Sigmoid colon (tissue), 7 donors: ENCODE measurements around the gene WDR53. TPM values are rescaled to one million over a fixed set of nuclear protein-coding genes. Genes with fewer than 3 reads are reported as not detected.
"Not testable (repeated sequence)": the region's sequence is repeated elsewhere in the genome, so short reads cannot be mapped to it uniquely, and the experiment has no call there.

Experiments
- DNase-seq: peaks from one replicate; pipeline ENCODE4 v3.0.0-alpha.2; 2019
- H3K27ac ChIP-seq, 4 donors: fragments of 200-600 bp; sonication (generic); one replicate each; pipeline ENCODE4 v1.5.1; 2016 to 2019; ENCODE audit warnings: mild to moderate bottlenecking in 1 of 4
- H3K27me3 ChIP-seq, 3 donors: fragments of 200-600 bp; sonication (generic); one replicate each; pipeline ENCODE4 v1.5.1; 2019; ENCODE audit warnings: mild to moderate bottlenecking in 1 of 3
- H3K36me3 ChIP-seq, 4 donors: fragments of 200-600 bp; sonication (generic); one replicate each; pipeline ENCODE4 v1.5.1; 2016 to 2019
- H3K4me1 ChIP-seq, 4 donors: fragments of 200-600 bp; sonication (generic); one replicate each; pipeline ENCODE4 v1.5.1; 2017 to 2019
- H3K4me3 ChIP-seq, 4 donors: fragments of 200-600 bp; sonication (generic); one replicate each; pipeline ENCODE4 v1.5.1; 2017 to 2019; ENCODE audit warnings: mild to moderate bottlenecking in 2 of 4, moderate library complexity in 1 of 4
- H3K9me3 ChIP-seq, 4 donors: fragments of 200-600 bp in 3 of 4; sonication (generic) in 3 of 4; one replicate each; pipeline versions ENCODE4 v1.5.1 to v1.6.1; 2013 to 2019
- CTCF ChIP-seq, 4 experiments: fragments of 450-650 bp in 3 of 4; fragments of 200-600 bp in 1 of 4; IDR thresholded peaks; one replicate each; pipeline ENCODE4 v1.5.1; 2016 to 2019; ENCODE audit warnings: antibody characterized with exemption in 4 of 4, mild to moderate bottlenecking in 3 of 4, moderate library complexity in 2 of 4
- EP300 ChIP-seq, 4 donors: sonication (generic); formaldehyde crosslinking; IDR thresholded peaks; one replicate each; pipeline ENCODE4 v1.6.1; 2017; ENCODE audit warnings: antibody characterized with exemption in 4 of 4
- POLR2A ChIP-seq, 2 donors: fragments of 450-650 bp; IDR thresholded peaks; one replicate each; pipeline ENCODE4 v1.6.1; 2016; ENCODE audit warnings: antibody characterized with exemption in 2 of 2, mild to moderate bottlenecking in 2 of 2, moderate library complexity in 2 of 2
- POLR2AphosphoS5 ChIP-seq, 4 donors: sonication (generic); formaldehyde crosslinking; IDR thresholded peaks; one replicate each; pipeline ENCODE4 v1.6.1; 2017; ENCODE audit warnings: antibody characterized with exemption in 4 of 4
- WGBS, 2 donors: extraction: QIAGEN DNeasy Blood & Tissue Kit; methylation state at CpG; one replicate each; pipeline ENCODE4 v1.1.7; 2013; 5-methylcytosine and 5-hydroxymethylcytosine counted together
- intact Hi-C: fragments of 100-400 bp; cut with DNase I; formaldehyde crosslinking; loops from one replicate; pipeline ENCODE4 v1.15.1; 2023
- polyA plus RNA-seq, 3 donors: library from polyadenylated mRNA; stranded (reverse); fragments of 200-250 nt; gene quantifications; one replicate each; pipeline ENCODE4 v1.2.3, GENCODE V29; 2013
- total RNA-seq, 4 donors: library from RNA; depleted of rRNA; stranded (reverse); fragments of >200 nt; gene quantifications; one replicate each; pipeline ENCODE4 v1.1.0, GENCODE V29; 2016
- donor health status: healthy with polysubstance abuse.
- donor health status: Bipolar disorder and iron deficiency.
- donor health status: healthy.

WDR53 gene
- total and polyA plus RNA-seq, 7 donors: 2.9 to 11.4 (median 6.2) TPM

DNA sequence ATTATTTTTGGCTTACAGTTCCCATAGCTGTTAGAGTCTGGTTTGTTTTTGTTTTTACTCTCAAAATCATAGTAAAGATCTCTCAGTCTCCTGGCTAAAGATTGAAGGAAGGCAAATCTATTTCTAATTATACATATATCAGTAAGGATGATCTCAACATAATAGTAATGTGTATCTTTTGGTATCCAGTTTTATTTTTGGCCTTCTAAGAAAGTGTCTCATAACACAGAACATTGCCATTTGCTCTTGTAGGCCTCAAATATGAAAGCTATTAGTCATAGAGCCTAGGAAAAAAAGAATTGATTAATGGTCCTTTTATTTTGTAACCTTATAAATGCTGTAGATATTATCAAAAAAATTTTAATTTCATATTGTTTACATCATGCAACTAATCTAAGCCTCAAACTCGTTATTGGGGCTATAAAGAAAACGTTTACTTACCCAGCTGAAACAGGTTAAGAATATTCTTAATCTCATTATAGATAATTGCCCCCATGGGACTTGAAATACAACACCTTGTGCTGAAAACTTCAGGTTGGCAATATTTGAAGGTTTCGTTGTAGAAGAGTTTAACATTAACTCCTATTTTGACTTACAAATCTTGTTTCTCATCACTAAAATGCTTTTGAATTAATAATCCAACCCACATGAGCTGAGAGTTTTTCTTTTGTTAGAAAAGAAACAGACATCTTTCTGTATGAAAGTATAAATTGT is 16.8 kb upstream of the WDR53 start:
- TF ChIP-seq POLR2A (IDR thresholded peaks at IDR 0.05) (no peak), POLR2AphosphoS5 (IDR thresholded peaks at IDR 0.05) (no peak), CTCF (IDR thresholded peaks at IDR 0.05) (no peak), EP300 (IDR thresholded peaks at IDR 0.05) (no peak)
- H3K4me1 ChIP-seq: no peaks in the 10 kb centered on the region
- no peak overlapping the region for H3K4me3 ChIP-seq
- no peaks in the 10 kb centered on the region for H3K27me3 ChIP-seq
- H3K9me3 ChIP-seq: no peaks in the 10 kb centered on the region
- intact Hi-C loops: no loop called here
- no peak for DNase-seq
- H3K27ac ChIP-seq: no peak overlapping the region
- H3K36me3 ChIP-seq: peaks cover 0 to 48% (median 1%) of the 10 kb centered on the region in 4 donors
- WGBS, 2 donors: 66 to 84% methylated on average over 3 of the region's 3 CpGs

DNA sequence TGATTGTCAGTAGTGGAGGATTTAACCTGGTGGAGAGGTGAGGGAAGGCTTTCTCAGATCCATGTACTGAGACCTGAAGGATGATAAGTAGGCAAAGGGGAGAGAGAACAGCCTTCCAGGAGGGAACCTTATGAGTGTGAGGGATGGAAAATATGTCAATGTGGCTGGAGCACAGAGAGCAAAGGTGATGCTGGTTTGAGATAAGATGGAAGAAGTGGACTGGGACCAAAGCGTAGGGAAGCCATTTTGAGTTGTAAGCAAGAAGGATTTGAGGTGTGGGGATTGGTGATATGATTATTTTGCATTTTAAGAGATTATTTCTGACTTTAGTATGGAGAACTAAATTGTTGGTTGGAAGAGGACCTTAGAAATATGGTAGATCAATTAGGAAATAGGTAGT is 4.0 kb upstream of the WDR53 start:
- intact Hi-C loops: no loop called here
- peaks cover 0 to 26% (median 21%) of the 10 kb centered on the region in 4 donors for H3K4me1 ChIP-seq

GRCh38 chr3:196570332-196570731 is 2.0 kb upstream of the WDR53 start:
- 87 to 93% methylated on average over 13 of the region's 13 CpGs for WGBS, 2 donors
- H3K4me3 ChIP-seq, H3K27me3 ChIP-seq, DNase-seq, H3K36me3 ChIP-seq, H3K27ac ChIP-seq, H3K9me3 ChIP-seq, intact Hi-C loops: not testable (repeated sequence)
- peaks cover 0 to 29% (median 27%) of the 10 kb centered on the region in 4 donors for H3K4me1 ChIP-seq

More for the DNA sequence above, 4.0 kb upstream of the WDR53 start:
- no peaks in the 10 kb centered on the region for H3K9me3 ChIP-seq
- H3K27ac ChIP-seq: no peak overlapping the region
- no peak for TF ChIP-seq EP300 (IDR thresholded peaks at IDR 0.05)
- no peak for TF ChIP-seq POLR2AphosphoS5 (IDR thresholded peaks at IDR 0.05)
- TF ChIP-seq CTCF (IDR thresholded peaks at IDR 0.05): no peak
- TF ChIP-seq POLR2A (IDR thresholded peaks at IDR 0.05): no peak
- peaks cover 0 to 2% (median 0%) of the 10 kb centered on the region in 4 donors for H3K36me3 ChIP-seq
- 0 to 55% methylated on average over 1 of the region's 1 CpG for WGBS, 2 donors
- no peak for DNase-seq
- H3K27me3 ChIP-seq: no peaks in the 10 kb centered on the region
- H3K4me3 ChIP-seq: no peak overlapping the region

DNA sequence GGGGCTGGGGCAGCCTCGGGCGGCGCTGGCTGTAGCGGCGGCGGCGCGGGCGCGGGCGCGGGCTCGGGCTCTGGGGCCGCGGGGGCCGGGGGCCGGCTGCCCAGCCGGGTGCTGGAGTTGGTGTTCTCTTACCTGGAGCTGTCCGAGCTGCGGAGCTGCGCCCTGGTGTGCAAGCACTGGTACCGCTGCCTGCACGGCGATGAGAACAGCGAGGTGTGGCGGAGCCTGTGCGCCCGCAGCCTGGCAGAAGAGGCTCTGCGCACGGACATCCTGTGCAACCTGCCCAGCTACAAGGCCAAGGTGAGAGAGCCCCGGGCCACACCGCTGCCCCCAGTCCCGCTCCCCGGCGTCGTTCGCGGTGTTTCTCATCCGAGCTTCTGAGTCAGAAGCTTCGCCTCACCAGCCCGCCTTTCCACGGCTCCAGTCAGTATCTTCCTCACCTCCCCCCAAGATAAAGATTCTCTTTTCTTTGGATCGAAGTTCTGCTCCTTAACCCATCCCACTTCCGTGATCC is 706 bp upstream of the WDR53 start:
- Histone ChIP-seq H3K36me3 (peaks cover 0 to 6% (median 0%) of the 10 kb centered on the region in 4 donors), H3K27ac (peak overlapping the region; percentile 83 to 97 (median 88)), H3K4me1 (peaks cover 0 to 29% (median 27%) of the 10 kb centered on the region in 4 donors), H3K27me3 (no peaks in the 10 kb centered on the region), H3K4me3 (peak overlapping the region; percentile 65 to 97 (median 76)), H3K9me3 (no peaks in the 10 kb centered on the region)
- DNase-seq: peak; percentile 74
- 1% methylated on average over 44 of the region's 44 CpGs for WGBS, 2 donors
- no peak for TF ChIP-seq POLR2A (IDR thresholded peaks at IDR 0.05)
- no peak for TF ChIP-seq CTCF (IDR thresholded peaks at IDR 0.05)
- no peak for TF ChIP-seq EP300 (IDR thresholded peaks at IDR 0.05)
- no peak for TF ChIP-seq POLR2AphosphoS5 (IDR thresholded peaks at IDR 0.05)
- intact Hi-C loops: loop anchor here (2.0 kb wide), 2 partner anchors 66 to 374 kb away; partner anchors contain the start of genes NCBP2 and RNF168

- Histone ChIP-seq H3K27me3 (no peaks in the 10 kb centered on the region), H3K4me1 (peaks cover 0 to 14% (median 10%) of the 10 kb centered on the region in 4 donors), H3K4me3 (no peak overlapping the region), H3K27ac (no peak overlapping the region), H3K36me3 (peaks cover 5 to 30% (median 9%) of the 10 kb centered on the region in 4 donors), H3K9me3 (no peaks in the 10 kb centered on the region)
- no peak for DNase-seq
- TF ChIP-seq POLR2AphosphoS5 (IDR thresholded peaks at IDR 0.05): no peak
- no peak for TF ChIP-seq EP300 (IDR thresholded peaks at IDR 0.05)
- no peak for TF ChIP-seq POLR2A (IDR thresholded peaks at IDR 0.05)
- no peak for TF ChIP-seq CTCF (IDR thresholded peaks at IDR 0.05)
- WGBS, 2 donors: 86 to 88% methylated on average over 9 of the region's 9 CpGs
- intact Hi-C loops: no loop called here
These were observed 4.6 kb downstream of the WDR53 start for GRCh38 chr3:196563721-196564225.
